Lower lobe of right lung (tissue), 2 donors: Measurements from ENCODE around the gene VMO1. TPM values are rescaled to one million over a fixed set of nuclear protein-coding genes. Genes with fewer than 3 reads are reported as not detected.

ENCODE experiments used
- ATAC-seq, 2 donors: fragments of 200-7000 bp; cut with Tn5 transposase; one replicate each; pipeline ENCODE4 v1.9.1; 2020 to 2022; ENCODE audit warnings: mild to moderate bottlenecking in 2 of 2, moderate library complexity in 2 of 2
- DNase-seq: peaks from one replicate; pipeline ENCODE4 v3.0.0-alpha.2; 2020
- H3K27ac ChIP-seq: fragments of 200-600 bp; one replicate; pipeline ENCODE4 v1.8.0; 2022
- H3K27me3 ChIP-seq: fragments of 200-600 bp; one replicate; pipeline ENCODE4 v1.8.0; 2022; ENCODE audit warnings: low read depth
- H3K36me3 ChIP-seq: fragments of 200-600 bp; one replicate; pipeline ENCODE4 v1.8.0; 2022; ENCODE audit warnings: mild to moderate bottlenecking
- H3K4me1 ChIP-seq: fragments of 200-600 bp; one replicate; pipeline ENCODE4 v1.8.0; 2022
- H3K4me3 ChIP-seq: fragments of 200-600 bp; one replicate; pipeline ENCODE4 v1.8.0; 2022; ENCODE audit warnings: mild to moderate bottlenecking
- H3K9me3 ChIP-seq: fragments of 200-600 bp; one replicate; pipeline ENCODE4 v1.8.0; 2022
- intact Hi-C: fragments of 100-400 bp; cut with DNase I; formaldehyde crosslinking; loops from one replicate; pipeline ENCODE4 v1.11.0; 2022
- total RNA-seq: library from RNA; stranded (reverse); fragmentation: NEBNext Ultra II Directional; extraction: Animal tissue kit (Norgen Biotek cat#: 25700); gene quantifications from one replicate; pipeline ENCODE4 v1.2.1, GENCODE V29; 2021
- TF ChIP-seq, protein P1 (sequence below): fragments of 200-600 bp; IDR thresholded peaks from one replicate; pipeline ENCODE4 v1.8.0; 2022; ENCODE audit warnings: antibody characterized with exemption, mild to moderate bottlenecking
- donor health status: DM: no; HTN: yes; CAD: no; lungs with severe emphysema.

Gene VMO1
- total RNA-seq, 1 donor from 2014 or later: 9.9 TPM

GRCh38 chr17:4780325-4780955 lies 5.7 kb downstream of the VMO1 start:
- Histone ChIP-seq H3K27ac (no peak overlapping the region), H3K36me3 (no peaks in the 10 kb centered on the region), H3K4me3 (no peak overlapping the region), H3K4me1 (peaks cover 5% of the 10 kb centered on the region), H3K9me3 (no peaks in the 10 kb centered on the region), H3K27me3 (peaks cover 57% of the 10 kb centered on the region)
- intact Hi-C loops: loop anchor here (10.0 kb wide), 1 partner anchor 46 kb away; the partner anchor contains the start of genes CXCL16, MED11 and ZMYND15
- DNase-seq (no peak), ATAC-seq (no peak)
- TF ChIP-seq, protein P1, sequence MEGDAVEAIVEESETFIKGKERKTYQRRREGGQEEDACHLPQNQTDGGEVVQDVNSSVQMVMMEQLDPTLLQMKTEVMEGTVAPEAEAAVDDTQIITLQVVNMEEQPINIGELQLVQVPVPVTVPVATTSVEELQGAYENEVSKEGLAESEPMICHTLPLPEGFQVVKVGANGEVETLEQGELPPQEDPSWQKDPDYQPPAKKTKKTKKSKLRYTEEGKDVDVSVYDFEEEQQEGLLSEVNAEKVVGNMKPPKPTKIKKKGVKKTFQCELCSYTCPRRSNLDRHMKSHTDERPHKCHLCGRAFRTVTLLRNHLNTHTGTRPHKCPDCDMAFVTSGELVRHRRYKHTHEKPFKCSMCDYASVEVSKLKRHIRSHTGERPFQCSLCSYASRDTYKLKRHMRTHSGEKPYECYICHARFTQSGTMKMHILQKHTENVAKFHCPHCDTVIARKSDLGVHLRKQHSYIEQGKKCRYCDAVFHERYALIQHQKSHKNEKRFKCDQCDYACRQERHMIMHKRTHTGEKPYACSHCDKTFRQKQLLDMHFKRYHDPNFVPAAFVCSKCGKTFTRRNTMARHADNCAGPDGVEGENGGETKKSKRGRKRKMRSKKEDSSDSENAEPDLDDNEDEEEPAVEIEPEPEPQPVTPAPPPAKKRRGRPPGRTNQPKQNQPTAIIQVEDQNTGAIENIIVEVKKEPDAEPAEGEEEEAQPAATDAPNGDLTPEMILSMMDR: no peak

DNA sequence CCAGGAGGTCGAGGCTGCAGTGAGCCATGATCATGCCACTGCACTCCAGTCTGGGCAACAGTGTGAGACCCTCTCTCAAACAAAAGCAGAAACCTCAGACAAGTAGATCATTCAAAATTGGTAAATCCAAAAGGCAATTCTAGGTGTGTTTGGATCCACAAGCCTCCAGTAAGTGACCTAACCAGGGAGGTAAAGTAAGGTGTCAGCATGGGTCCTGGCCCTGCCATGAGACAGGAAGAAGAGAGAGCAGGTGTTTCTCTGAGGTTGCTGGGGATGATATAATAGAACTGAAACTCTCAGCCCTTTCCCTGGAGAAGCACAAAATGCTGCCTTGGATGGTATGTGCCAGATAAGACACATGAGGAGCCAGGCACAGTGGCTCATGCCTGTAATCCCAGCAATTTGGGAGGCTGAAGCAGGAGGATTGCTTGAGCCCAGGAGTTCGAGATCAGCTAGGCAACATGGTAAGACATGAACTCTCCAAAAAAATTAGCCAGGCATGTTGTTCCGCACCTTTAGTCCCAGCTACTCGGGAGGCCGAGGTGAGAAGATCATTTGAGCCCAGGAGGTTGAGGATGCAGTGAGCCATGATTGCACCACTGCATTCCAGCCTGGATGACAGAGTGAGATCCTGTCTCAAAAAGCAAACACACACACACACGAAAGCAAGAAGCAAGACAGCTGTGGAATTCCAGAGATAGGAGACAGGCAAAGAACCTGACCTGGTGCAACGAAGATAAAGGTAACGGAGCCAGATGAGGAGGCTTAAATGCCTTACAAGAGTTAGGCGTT lies 8.0 kb downstream of the VMO1 start:
- intact Hi-C loops: no loop called here
- H3K4me1 ChIP-seq: no peaks in the 10 kb centered on the region
- DNase-seq: no peak
- H3K9me3 ChIP-seq: no peaks in the 10 kb centered on the region
- H3K27me3 ChIP-seq: peaks cover 36% of the 10 kb centered on the region
- H3K27ac ChIP-seq: no peak overlapping the region
- ATAC-seq: no peak
- no peaks in the 10 kb centered on the region for H3K36me3 ChIP-seq
- TF ChIP-seq, protein P1: no peak
- H3K4me3 ChIP-seq: no peak overlapping the region

GRCh38 chr17:4772235-4772613 lies 13.9 kb downstream of the VMO1 start:
- intact Hi-C loops: no loop called here
- Histone ChIP-seq H3K9me3 (no peaks in the 10 kb centered on the region), H3K27me3 (no peaks in the 10 kb centered on the region), H3K4me3 (no peak overlapping the region), H3K27ac (no peak overlapping the region), H3K36me3 (no peaks in the 10 kb centered on the region), H3K4me1 (peaks cover 9% of the 10 kb centered on the region)
- no peak for DNase-seq
- TF ChIP-seq, protein P1: no peak
- no peak for ATAC-seq

GRCh38 chr17:4771519-4772234 lies 14.5 kb downstream of the VMO1 start, which contains the start of gene TM4SF5:
TSS of gene TM4SF5 (plus strand) at chr17:4771886. CDS start at chr17:4771923, 37 bp downstream.
- Histone ChIP-seq H3K9me3 (no peaks in the 10 kb centered on the region), H3K4me1 (peaks cover 9% of the 10 kb centered on the region), H3K27me3 (no peaks in the 10 kb centered on the region), H3K36me3 (no peaks in the 10 kb centered on the region), H3K4me3 (no peak within 1 kb of the TSS), H3K27ac (no peak within 1 kb of the TSS)
- TF ChIP-seq, protein P1: no peak
- no peak for DNase-seq
- no peak for ATAC-seq
- intact Hi-C loops: no loop called here

GRCh38 chr17:4769628-4770027 lies 16.5 kb downstream of the VMO1 start:
- no peak overlapping the region for H3K27ac ChIP-seq
- ATAC-seq (no peak), DNase-seq (no peak)
- no peak overlapping the region for H3K4me3 ChIP-seq
- H3K36me3 ChIP-seq: no peaks in the 10 kb centered on the region
- no peaks in the 10 kb centered on the region for H3K9me3 ChIP-seq
- no peaks in the 10 kb centered on the region for H3K27me3 ChIP-seq
- H3K4me1 ChIP-seq: peaks cover 9% of the 10 kb centered on the region
- intact Hi-C loops: no loop called here
- TF ChIP-seq, protein P1: no peak
